Inflammatory macrophage treated with lipopolysaccharide for 1 hour (primary cell): ENCODE data around the gene BCL2L11.
A peak's percentile ranks its signal among the peaks of the same experiment; 100 is the strongest.

Experiments used
- DNase-seq, 2 donors: peaks; one replicate each; pipeline ENCODE4 v3.0.0-alpha.2; 2020 to 2022

The BCL2L11 gene

GRCh38 chr2:111198701-111199100 is 78.0 kb downstream of the BCL2L11 start:
- no peak for DNase-seq

- no peak for DNase-seq
These were observed 79.1 kb downstream of the BCL2L11 start for GRCh38 chr2:111199840-111200239.

- DNase-seq = no peak
These were observed 79.7 kb downstream of the BCL2L11 start for GRCh38 chr2:111200333-111200881.

GRCh38 chr2:111201214-111201613 is 80.5 kb downstream of the BCL2L11 start:
- no peak for DNase-seq

- no peak for DNase-seq
These were observed 81.7 kb downstream of the BCL2L11 start for GRCh38 chr2:111202266-111203040.

GRCh38 chr2:111204706-111205105 is 84.0 kb downstream of the BCL2L11 start:
- peak; percentile 33 to 57 for DNase-seq

- DNase-seq = no peak
These were observed 85.1 kb downstream of the BCL2L11 start for GRCh38 chr2:111205774-111206173.

GRCh38 chr2:111207851-111208250 is 87.1 kb downstream of the BCL2L11 start:
- DNase-seq = peak in 1 of 2 donors; percentile 51

- DNase-seq = no peak
These were observed 87.9 kb downstream of the BCL2L11 start for GRCh38 chr2:111208639-111209038.

GRCh38 chr2:111209045-111209514 is 88.4 kb downstream of the BCL2L11 start:
- DNase-seq = peak; percentile 87 to 95

- peak in 1 of 2 donors; percentile 43 for DNase-seq
These were observed 89.3 kb downstream of the BCL2L11 start for GRCh38 chr2:111210036-111210435.

- no peak for DNase-seq
These were observed 93.2 kb downstream of the BCL2L11 start for GRCh38 chr2:111213877-111214276.

- no peak for DNase-seq
These were observed 96.3 kb downstream of the BCL2L11 start for GRCh38 chr2:111216811-111217652.
